GM12878 (cell line): ENCODE measurements around the gene ESYT3.

Experiments used
- CTCF ChIP-seq, 3 experiments: IDR thresholded peaks in 2 of 3; conservative IDR thresholded peaks in 1 of 3; 2 replicates each; pipeline ENCODE4 v1.5.1; 2011; ENCODE audit warnings: low read depth in 3 of 3, low read length in 3 of 3, mild to moderate bottlenecking in 3 of 3, control low read depth in 2 of 3, moderate library complexity in 2 of 3, inconsistent platforms in 1 of 3, mixed read lengths in 1 of 3; ENCODE audit not compliant: control insufficient read depth in 2 of 3, insufficient read depth in 1 of 3; ENCODE audit errors: extremely low read depth in 1 of 3
- EZH2 ChIP-seq: IDR thresholded peaks from 2 replicates; pipeline ENCODE4 v1.6.1; 2012; ENCODE audit warnings: low read depth, mild to moderate bottlenecking, control low read depth, inconsistent platforms, low read length, borderline replicate concordance; ENCODE audit not compliant: control insufficient read depth
- HCFC1 ChIP-seq: fragments of 150-350 bp; IDR thresholded peaks from 2 replicates; pipeline ENCODE4 v1.6.1; 2014; ENCODE audit warnings: low read length
- RFX5 ChIP-seq: IDR thresholded peaks from 2 replicates; pipeline ENCODE4 v1.6.1; 2011; ENCODE audit warnings: low read depth, low read length, improper control_type of control experiment
- TCF3 ChIP-seq: IDR thresholded peaks from 2 replicates; pipeline ENCODE4 v1.6.1; 2012; ENCODE audit warnings: low read depth, mild to moderate bottlenecking, low read length, borderline replicate concordance; ENCODE audit not compliant: insufficient read depth
- TCF7 ChIP-seq: IDR thresholded peaks from 2 replicates; pipeline ENCODE4 v1.6.1; 2014; ENCODE audit warnings: antibody characterized with exemption, borderline replicate concordance

GRCh38 chr3:138400651-138401070 lies 33.8 kb upstream of the ESYT3 start:
- TF ChIP-seq TCF7 (no peak), CTCF (IDR thresholded peaks at IDR 0.05 in 2 of 3, conservative IDR thresholded peaks at IDR 0.05 in 1 of 3; ENCODE audit: control insufficient read depth in 2 of 3, extremely low read depth in 1 of 3, insufficient read depth in 1 of 3, low read depth in 3 of 3, low read length in 3 of 3) (no peak), EZH2 (no peak), HCFC1 (no peak), RFX5 (no peak), TCF3 (no peak)
